Omental fat pad (tissue), 4 donors: Measurements from ENCODE around the gene TSPAN15. TPM values are rescaled to one million over a fixed set of nuclear protein-coding genes. Genes with fewer than 3 reads are reported as not detected.

Experiments used
- ATAC-seq: fragments of 150-250 bp; one replicate; pipeline ENCODE4 v1.9.1; 2016; ENCODE audit warnings: mild to moderate bottlenecking, moderate library complexity; ENCODE audit not compliant: low FRiP score
- DNase-seq: peaks from one replicate; pipeline ENCODE4 v3.0.0-alpha.2; 2019; ENCODE audit warnings: low spot score
- total RNA-seq, 4 donors: library from RNA; depleted of rRNA; stranded (reverse); fragments of >200 nt; gene quantifications; one replicate each; pipeline ENCODE4 v1.1.0, GENCODE V29; 2016
- TF ChIP-seq, protein P1 (sequence below), 3 donors: fragments of 450-650 bp; IDR thresholded peaks; one replicate each; pipeline ENCODE4 v1.5.1; 2016 to 2017; ENCODE audit warnings: antibody characterized with exemption in 3 of 3, mild to moderate bottlenecking in 3 of 3, moderate library complexity in 2 of 3

The TSPAN15 gene
- total RNA-seq, 4 donors from 2014 or later, result 45.6 to 141 (median 72.5) TPM

DNA sequence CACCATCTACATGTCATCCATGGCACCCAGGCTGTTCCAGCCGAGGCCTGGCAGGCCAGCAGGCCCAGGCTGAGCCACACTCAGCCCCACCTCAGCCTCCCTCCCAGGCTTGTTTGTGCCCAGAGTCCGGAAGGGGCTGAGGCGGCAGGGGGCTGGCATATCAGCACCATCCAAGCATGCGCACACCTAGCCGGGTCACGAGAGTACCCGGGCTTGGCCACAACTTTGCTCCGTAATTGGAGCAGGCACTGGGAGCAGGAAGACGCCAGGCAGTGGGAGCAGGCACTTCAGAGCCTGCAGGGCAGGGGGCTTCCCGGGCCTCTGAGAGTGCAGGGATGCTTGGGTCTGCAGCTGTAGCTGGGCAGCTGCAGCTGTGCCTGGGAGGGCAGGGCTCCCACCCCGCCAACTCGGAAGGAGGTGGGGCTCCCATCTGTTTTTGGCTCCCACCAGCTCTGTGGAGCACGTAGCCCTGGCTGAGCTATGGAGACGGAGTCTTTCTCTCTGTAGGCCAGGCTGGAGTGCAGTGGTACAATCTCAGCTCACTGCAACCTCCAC is 15.2 kb upstream of the TSPAN15 start:
- TF ChIP-seq, protein P1, sequence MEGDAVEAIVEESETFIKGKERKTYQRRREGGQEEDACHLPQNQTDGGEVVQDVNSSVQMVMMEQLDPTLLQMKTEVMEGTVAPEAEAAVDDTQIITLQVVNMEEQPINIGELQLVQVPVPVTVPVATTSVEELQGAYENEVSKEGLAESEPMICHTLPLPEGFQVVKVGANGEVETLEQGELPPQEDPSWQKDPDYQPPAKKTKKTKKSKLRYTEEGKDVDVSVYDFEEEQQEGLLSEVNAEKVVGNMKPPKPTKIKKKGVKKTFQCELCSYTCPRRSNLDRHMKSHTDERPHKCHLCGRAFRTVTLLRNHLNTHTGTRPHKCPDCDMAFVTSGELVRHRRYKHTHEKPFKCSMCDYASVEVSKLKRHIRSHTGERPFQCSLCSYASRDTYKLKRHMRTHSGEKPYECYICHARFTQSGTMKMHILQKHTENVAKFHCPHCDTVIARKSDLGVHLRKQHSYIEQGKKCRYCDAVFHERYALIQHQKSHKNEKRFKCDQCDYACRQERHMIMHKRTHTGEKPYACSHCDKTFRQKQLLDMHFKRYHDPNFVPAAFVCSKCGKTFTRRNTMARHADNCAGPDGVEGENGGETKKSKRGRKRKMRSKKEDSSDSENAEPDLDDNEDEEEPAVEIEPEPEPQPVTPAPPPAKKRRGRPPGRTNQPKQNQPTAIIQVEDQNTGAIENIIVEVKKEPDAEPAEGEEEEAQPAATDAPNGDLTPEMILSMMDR (IDR thresholded peaks at IDR 0.05), result no peak
- no peak for DNase-seq
- no peak for ATAC-seq

DNA sequence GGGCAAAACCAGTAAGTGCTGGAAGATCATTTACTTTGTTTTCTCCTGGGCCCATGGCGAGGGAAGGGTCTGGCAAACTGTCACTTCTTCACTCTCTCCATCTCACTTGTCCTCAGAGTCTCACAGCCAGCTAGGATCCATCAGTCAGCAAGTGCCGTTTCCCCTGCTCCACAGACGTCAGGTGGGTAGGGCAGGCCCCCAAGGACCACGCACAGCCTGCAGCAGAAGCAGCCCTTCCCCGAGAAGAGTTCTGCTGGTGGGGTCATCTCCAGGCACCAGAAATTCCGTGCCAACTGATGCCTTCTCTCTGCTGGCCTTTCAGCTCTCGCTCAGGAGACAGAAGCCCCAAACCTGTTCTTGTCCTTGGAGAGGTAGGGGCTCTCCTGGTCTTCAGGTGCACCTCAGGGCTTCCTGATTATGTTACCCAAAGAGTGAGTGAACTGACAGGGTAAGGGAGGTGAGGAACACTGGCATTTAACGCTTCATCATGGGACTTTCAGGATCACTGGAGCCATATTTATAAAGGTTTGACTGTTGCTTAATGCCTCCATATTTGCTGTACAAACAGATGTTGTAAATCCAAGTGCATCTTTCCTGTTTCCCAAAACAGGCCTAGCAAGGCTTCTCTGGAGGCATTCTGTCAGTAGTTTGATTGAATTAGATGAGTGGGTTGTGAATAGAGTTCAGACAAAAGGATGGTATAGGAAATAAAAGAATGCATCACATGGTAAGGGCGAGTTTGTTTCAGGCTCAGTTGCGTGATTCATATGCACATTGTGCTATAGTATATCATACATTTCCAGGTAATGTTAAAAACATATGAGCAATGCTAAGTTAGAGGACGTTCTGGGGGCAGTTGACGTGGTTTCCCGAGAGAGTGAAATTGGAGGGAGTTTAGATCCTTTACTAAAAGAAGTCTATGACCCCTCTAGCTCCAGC is 13.7 kb upstream of the TSPAN15 start:
- DNase-seq, result no peak
- no peak for ATAC-seq
- TF ChIP-seq, protein P1 (IDR thresholded peaks at IDR 0.05), result no peak

DNA sequence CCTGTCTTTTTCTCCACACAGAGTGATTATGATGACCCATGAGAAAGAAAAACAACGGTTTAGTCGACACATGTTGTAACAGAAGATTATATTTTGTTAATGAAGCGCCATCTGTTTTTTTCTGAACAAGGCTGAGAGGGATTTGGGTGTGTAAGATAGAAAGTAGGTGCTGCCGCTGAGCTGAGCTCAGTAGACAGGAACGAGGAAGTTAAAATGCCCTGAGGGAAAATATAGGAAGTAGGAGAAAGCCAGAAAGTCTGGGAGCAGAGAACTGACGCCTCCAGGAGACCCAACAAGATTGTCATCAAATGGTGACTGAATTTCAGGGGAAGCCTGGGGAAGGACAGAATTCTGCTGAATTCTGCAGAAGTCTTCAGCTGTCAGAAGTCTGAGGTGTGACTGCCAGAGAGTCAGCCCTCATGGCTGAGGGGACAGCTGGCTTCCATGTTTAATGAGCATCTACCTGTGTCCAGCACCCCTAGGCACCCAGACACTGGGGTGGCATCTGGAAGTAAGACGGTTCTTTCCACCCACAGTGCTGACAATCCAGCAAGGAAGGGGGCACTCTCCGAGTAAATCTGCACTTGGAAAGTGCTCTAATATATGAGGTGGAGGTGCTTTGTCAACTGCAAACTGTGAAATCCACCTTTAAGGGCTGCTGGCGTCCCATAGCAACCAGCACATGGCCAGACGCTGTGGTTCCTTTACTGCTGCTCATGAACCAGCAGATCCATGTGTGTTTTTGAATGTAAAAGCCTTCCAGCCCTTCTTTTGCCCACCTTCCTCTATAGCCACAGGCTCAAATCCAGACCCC is 12.5 kb upstream of the TSPAN15 start:
- no peak for DNase-seq
- no peak for ATAC-seq
- TF ChIP-seq, protein P1 (IDR thresholded peaks at IDR 0.05), result no peak

DNA sequence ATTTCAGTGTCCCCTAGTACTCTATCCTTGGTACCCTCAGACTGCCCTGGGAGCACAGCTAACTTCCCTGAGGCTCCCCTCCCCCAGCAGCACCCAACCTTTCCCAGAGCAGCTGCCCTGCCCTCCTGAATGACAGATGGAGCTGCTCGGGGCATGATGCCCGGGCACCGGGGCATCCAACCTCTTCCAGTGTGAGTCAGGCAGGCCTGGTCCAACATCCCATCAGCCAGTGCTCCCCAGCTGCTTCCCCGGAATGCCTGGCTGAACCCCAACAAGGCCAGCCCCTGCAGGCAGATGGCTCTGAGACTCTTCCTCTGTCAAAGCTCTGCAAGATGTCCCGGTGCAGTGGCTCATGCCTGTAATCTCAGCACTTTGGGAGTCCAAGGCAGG is 11.9 kb upstream of the TSPAN15 start:
- ATAC-seq, result peak; percentile 65
- TF ChIP-seq, protein P1 (IDR thresholded peaks at IDR 0.05), result no peak
- DNase-seq, result no peak

DNA sequence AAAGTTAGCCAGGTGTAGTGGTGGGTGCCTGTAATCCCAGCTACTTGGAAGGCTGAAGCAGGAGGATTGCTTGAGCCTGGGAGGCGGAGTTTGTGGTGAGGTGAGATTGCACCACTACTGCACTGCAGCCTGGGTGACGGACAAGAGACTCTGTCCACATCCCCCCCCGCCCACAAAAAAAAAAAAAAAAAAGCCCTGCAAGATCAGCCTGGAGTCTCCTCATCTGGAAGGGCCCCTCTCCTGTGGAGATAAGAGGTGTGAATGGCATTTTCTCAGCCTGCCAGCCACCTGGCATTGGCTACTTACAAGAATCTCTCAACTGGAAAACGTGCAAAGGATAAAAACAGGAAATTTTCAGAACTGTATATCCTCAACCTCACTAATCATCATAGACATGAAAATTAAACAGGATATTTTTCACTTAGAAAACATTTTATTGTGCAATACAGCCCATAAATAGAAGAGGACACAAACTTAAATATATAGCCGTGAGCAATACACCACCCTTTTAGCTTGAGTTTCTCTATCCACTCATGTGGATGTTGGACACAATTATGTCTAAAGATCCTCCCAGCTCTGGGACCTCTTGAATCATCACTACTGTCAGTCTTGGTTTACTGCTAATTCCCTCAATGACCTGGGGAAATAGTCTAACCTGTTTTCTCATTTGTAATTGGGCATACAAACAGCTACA is 11.3 kb upstream of the TSPAN15 start:
- ATAC-seq (peak; percentile 68), DNase-seq (no peak)
- TF ChIP-seq, protein P1 (IDR thresholded peaks at IDR 0.05), result no peak

DNA sequence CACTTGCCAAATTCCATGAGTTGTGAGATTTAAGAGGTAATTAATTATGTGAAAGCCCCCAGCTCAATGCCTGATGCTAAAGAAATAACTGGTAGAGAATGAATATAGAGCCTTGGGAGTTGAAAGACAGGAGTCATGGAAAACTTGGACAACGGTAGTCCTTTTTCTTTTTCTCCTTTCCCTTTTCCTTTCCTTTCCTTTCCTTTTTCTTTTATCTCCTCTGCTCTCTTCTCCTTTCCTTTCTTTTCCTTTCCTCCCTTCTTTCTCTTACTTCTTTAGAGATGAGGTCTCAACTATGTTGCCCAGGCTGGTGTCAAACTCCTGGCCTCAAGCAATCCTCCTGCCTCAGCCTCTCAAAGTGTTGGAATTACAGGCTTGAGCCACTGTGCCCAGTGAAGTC is 7.9 kb upstream of the TSPAN15 start:
- ATAC-seq (no peak), DNase-seq (no peak)
- TF ChIP-seq, protein P1 (IDR thresholded peaks at IDR 0.05), result no peak
